ENCODE measurements around the gene PDE9A.

PDE9A gene

DNA sequence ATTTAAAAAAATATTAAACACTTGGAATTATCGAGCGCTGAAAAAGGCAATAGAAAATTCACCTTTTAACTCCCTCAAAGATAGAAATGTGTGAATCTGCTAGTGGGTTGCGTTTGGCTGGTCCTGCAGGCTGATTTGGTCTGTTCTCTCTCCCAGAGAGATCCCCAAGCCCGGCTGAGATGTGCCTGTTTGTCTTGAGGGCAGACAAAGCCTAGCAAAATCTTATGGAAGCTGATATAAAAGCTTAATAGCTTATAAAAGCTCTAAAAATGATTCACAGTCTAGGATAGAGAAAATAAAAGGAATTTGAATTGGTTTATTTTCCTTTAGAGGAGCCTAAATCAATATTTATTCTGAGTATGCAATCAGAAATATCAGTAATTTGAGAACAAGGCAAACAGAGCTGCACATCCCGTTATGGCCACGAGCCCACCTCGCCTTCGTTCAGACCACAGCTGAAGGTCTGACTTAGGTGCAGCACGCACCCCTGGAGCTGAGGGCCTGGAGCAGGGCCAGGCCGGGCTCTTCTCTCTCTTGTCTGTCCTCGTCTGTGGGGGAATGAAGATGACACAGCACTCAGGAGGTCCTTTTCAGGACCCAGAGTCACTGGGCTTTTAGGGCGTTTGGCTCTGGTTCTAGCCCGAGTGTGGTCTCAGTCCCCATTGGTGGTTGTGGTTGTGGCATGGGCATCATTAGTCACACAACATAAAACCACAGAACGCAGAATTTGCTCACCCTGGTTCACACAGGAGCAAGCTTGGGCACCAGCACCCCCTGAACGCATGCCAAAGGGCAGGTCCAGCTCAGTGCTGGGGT lies 18.6 kb downstream of the PDE9A start:
- DNase-seq (ENCODE audit: low read depth in 2 of 2), result no peak

- no peak for DNase-seq (ENCODE audit: low read depth in 2 of 2)
Observed at GRCh38 chr21:42672699-42673458, 19.5 kb downstream of the PDE9A start.

DNA sequence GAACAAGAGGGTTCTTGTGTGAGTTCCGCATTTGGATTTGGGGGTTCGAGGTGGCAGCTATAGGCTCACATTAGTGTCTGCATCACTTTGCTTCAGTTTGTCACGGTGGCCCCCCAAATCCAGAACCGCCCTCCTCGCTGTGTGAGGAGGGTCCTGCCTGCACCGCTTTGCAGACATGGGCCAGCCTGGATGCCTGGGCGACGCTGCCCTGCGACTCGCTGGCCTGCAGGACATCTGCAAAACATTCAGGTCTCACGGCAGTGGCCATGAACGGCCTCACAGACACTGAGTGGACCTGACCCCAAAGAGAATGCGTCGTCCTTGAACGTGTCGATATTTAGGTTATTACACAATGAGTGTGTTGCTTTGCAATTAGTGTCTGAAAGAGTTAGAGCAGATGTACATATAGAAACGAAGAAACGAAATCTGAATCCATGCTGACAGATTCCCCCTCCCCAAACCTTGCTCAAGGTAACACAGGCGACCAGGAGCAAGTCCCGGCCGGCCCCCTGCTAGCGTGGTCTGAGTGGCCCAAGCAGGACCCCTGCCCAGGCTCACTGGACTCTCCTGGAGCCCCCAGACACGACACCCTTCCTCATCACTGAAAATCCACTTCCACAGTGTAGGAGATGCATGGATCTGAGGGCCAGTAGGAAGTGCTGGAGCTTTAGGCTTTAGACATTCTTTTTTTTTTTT lies 20.4 kb downstream of the PDE9A start:
- no peak for DNase-seq (ENCODE audit: low read depth in 2 of 2)

DNA sequence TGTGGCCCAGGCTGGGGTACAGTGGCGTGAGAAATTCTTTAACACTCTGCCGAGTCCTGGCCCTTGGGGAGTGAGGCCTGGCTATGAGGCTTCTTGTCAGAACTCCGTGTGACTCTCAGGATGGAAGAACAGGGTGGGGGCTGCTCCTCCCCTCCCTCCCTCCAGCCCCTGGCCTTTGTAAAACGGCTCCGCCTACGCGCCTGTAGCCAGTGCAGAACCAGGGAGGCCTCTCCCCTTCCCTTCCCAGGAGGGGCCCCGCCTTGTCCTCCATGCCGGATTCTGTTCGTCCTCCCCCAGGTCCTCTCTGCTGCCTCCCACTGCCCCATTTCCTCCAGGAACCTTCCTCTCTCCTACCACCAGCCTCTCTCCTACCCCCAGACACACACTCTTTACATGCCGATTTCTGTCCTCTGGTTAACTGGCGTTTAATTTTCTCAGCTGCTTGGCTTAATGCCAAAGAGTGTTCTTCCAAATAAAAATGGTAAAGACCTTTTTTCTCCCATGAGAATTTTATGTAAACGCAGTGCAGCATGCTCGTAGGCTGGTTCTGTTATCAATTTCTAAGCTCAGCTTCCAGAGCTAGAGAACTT lies 21.0 kb downstream of the PDE9A start:
- no peak for DNase-seq (ENCODE audit: low read depth in 2 of 2)

GRCh38 chr21:42675403-42675802 lies 22.0 kb downstream of the PDE9A start:
- DNase-seq (ENCODE audit: low read depth in 2 of 2), result no peak

DNA sequence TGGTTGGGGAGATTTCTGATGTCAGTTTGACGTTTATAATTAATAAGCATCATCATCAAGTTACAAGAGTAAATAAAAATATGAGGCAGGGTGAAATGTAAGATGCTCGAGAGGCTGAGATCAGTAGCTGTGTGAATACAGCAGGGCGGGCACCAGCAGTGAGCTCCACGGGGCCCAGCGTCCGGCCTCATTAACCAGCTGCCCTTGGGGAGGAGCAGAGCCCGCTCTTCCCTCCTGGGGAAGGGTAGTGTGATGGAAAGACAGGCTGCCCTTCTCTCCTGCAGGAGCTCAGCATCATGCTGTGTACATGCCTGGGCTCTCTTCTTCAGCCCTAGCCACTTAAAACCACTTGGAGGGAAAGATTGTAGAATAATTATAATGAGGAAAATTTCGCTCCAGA lies 23.4 kb downstream of the PDE9A start:
- no peak for DNase-seq (ENCODE audit: low read depth in 2 of 2)

DNA sequence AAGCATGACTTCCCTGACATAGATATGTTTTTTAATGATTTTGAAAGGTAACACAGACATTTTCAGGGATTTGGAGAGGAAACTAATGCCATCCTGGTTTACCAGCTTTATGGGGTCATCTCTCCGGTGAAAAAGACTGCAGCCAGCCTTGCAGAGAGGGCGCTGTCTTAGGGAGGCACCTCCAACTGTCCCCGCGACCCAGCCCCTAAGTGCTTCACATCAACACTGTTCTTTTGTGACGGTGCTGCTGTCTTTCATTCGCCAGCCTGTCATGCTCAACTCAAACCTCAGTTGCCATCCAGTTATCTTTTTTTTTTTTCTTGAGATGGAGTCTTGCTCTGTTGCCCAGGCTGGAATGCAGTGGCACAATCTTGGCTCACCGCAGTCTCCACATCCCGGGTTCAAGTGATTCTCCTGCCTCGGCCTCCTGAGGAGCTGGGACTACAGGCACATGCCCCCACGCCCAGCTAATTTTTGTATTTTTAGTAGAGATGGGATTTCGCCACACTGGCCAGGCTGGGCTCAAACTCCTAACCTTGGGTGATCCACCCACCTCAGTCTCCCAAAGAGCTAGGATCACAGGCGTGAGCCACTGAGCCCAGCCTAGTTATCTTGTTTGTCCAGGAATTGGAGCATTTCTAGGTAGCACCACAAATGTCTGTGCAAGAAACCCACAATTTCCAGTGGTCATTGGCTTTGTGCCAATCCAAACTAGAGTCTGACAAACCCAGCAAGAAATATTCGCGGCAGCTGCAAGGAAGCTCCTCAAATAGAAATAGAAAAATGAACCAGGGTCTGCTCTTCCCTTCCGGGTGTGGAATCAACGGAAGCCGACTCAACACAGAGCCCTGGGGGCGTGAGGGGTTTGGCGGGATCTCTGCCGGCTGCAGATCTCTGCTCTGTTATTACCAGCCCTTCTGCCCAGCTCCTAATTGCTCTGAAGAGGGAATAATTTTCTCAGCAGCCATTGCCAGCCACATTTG lies 24.2 kb downstream of the PDE9A start:
- DNase-seq (ENCODE audit: low read depth in 2 of 2), result no peak

DNA sequence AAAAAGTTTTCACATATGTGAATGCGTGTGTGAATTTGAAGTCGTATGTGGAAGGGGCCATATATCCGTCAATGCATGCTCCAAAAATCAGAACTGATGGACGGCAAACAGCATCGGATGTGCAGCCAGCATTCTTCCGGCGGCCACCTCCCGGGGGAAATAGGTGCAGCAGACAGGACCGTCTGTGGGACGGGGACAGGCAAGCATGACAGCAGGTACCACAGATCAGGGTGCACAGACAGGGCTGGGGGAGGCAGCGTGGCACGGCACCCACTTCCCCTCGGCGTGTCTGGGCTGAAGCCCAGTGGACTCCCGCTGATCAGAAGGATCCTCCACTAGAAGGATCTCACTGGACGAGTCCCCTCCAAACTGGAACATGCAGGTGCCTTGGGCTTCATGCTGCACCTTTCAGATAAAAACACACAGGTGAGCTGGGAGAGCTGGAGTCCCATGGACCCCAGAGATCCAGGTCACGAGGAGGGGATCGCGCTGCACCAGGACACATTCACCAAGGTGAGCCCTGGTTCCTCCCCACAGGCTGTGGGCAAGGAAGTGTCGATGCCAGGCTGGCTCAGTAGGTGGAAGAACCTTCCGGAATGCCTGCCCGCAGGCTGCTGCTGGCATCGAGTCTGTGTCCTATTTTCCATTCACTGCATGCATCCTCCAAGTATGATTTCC lies 25.3 kb downstream of the PDE9A start:
- no peak for DNase-seq (ENCODE audit: low read depth in 2 of 2)

DNA sequence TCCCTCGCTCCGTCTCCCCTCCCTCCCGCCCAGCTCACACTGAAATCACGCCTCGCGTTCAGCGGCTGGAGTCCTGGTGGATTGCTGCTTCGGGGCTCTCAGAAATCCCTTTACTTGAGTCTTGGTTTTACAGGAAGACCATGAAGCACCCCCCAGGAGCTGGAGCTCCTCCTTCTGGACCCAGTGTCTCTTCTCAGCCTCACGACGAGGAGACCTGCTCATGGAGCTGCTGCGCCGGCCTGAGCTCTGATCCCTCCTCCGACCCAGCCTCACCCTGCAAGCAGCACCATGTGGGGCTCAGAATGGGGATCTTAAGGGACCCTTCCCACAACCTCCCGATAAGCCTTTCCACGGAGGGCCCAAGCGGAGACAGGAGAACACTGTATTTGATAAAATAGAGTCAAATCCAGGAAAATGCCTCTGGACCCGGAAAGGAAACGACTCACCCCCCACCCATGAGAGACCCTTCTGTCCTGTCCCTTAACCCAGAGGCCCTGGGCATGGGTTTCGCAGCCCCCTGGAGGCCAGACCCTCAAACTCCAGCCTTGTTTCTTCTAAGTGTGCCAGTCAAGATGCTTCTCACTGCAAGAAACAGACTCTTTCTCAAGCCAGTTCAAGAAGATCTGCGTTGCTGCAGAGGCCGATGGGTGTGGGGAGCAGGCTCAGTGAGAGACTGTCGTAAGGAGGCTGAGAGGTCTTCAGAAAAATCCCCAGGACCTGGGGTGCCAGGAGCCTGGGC lies 26.1 kb downstream of the PDE9A start:
- DNase-seq (ENCODE audit: low read depth in 2 of 2), result no peak

- no peak for DNase-seq (ENCODE audit: low read depth in 2 of 2)
Observed at GRCh38 chr21:42680058-42680330, 26.6 kb downstream of the PDE9A start.

GRCh38 chr21:42680429-42680828 lies 27.0 kb downstream of the PDE9A start:
- DNase-seq (ENCODE audit: low read depth in 2 of 2), result no peak

GRCh38 chr21:42681296-42682206 lies 28.1 kb downstream of the PDE9A start:
- DNase-seq (ENCODE audit: low read depth in 2 of 2), result peak in 1 of 2 donors; percentile 7

GRCh38 chr21:42682661-42683210 lies 29.3 kb downstream of the PDE9A start:
- DNase-seq (ENCODE audit: low read depth in 2 of 2), result no peak

DNA sequence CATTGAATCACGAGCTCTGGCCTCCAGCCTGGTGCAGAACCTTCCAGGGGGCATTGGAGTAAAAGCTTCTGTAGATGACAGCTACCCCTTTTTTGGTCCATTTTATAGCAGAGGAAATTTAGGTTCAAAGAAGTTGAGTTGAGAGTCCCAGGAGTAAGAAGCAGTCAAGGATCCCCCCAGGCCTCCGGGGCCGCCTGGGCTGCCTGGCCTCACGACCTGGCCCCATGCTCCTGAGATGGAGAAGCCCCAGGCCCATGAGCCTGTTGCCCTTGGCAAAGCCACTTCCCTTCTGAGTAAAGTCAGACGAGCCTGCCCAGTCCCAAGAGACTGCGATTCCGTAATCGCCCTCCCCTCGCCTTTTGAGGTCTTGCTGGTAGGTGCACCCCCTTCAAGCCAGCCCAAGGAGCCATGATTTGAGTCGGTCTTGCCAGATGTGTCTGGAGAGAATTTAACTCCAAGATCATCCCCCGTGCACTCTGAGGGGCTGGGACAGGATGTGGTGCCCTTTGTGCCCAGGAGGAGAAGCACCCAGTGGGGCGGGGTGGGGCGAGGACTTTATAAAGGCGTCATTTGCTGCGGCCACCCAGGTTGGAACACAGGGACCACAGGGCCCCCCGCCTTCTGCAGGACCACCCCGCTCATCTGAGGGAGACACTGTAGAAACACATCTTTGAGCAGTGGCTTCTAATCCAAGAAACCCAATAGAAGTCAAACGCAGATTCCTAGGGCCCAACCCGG lies 30.1 kb downstream of the PDE9A start:
- no peak for DNase-seq (ENCODE audit: low read depth in 2 of 2)

DNA sequence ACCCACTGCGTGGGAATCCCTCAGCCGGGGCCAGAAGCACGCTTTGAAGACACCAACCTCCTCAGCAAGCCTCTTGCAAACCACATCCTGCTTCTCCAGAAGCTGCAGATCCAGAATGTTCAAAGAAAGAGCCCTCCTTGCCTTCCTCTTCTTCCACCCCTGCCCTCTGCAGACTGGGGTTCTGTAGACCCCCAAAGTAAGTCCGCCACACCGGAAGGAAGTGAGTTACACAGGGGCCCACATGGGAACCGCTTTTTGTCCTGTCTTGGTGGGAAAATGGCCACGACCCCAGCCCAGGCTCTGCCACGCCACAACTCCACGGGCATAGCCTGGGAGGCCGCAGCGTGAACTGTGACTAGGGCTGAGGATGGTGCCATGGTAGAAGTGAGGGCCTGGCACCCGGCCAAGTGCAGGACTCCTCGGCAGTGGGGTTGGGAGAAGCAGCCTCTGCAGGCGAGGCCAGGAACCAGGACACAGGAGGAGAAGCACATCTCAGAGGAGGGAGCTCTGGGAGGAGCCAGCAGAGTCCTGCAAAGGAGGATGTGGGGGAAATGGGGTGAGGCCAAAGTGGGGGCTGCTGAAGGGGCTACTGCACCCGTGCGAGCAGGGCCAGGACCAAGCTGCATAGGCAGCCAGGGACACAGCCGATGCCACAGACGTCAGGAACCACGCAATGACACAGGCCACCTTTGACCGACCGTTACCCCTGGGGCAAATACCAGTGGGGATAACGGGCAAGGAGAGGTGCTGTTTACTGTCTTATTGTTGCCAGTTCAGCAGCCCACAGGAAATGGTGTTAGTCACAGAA lies 30.9 kb downstream of the PDE9A start:
- DNase-seq (ENCODE audit: low read depth in 2 of 2), result peak in 1 of 2 donors; percentile 20

- DNase-seq (ENCODE audit: low read depth in 2 of 2), result no peak
Observed at GRCh38 chr21:42685036-42685435, 31.6 kb downstream of the PDE9A start.

DNA sequence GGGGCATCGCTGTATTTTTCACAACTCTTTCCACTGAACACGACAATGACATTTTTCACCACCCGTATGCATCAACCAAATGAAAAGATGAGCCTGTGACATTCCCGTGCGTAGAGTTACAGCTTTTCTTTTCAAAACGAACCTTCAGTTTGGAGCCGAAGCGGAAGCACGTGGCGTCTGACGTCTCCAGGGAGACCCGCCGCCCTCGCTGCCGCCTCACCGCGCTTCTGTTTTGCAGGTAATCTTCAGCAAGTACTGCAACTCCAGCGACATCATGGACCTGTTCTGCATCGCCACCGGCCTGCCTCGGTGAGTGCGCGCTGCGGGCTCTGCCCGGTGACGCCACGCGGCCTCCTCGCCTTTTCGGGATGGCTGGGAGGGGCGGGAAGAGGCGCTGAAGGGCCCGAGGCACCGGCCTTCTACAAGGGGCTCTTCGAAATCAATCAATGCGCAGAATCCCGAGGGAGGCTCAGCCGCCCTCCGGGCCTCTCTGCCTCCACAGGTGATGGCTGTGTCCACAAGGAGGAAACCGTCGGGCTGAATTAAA lies 32.6 kb downstream of the PDE9A start:
- no peak for DNase-seq (ENCODE audit: low read depth in 2 of 2)
